Subcutaneous abdominal adipose tissue (tissue), 5 donors: ENCODE data around the gene VTCN1.

Experiments
- H3K27ac ChIP-seq: one replicate; pipeline ENCODE4 v1.7.0; 2013; ENCODE audit warnings: low read depth, mild to moderate bottlenecking, inconsistent platforms, low read length, moderate library complexity
- H3K27me3 ChIP-seq, 5 donors: one replicate each; pipeline ENCODE4 v1.7.0; 2013; ENCODE audit warnings: low read length in 5 of 5, inconsistent platforms in 1 of 5; ENCODE audit not compliant: control insufficient read depth in 5 of 5, insufficient read depth in 4 of 5
- H3K36me3 ChIP-seq, 5 donors: one replicate each; pipeline ENCODE4 v1.7.0; 2013; ENCODE audit warnings: low read length in 5 of 5; ENCODE audit not compliant: control insufficient read depth in 5 of 5, insufficient read depth in 5 of 5
- H3K4me1 ChIP-seq, 5 donors: one replicate each; pipeline ENCODE4 v1.7.0; 2013; ENCODE audit warnings: low read length in 5 of 5, mild to moderate bottlenecking in 3 of 5, moderate library complexity in 1 of 5; ENCODE audit not compliant: control insufficient read depth in 5 of 5, insufficient read depth in 5 of 5
- H3K4me3 ChIP-seq, 5 donors: one replicate each; pipeline ENCODE4 v1.7.0; 2013; ENCODE audit warnings: low read length in 5 of 5, low read depth in 1 of 5
- H3K9ac ChIP-seq, 5 donors: one replicate each; pipeline ENCODE4 v1.7.0; 2013; ENCODE audit warnings: low read length in 5 of 5, mild to moderate bottlenecking in 4 of 5, moderate library complexity in 3 of 5
- H3K9me3 ChIP-seq, 5 donors: one replicate each; pipeline ENCODE4 v1.7.0; 2013; ENCODE audit warnings: low read length in 5 of 5; ENCODE audit not compliant: control insufficient read depth in 5 of 5
- donor health status: healthy.
- donor health status: healthy.
- donor health status: healthy.
- donor health status: healthy.
- donor health status: healthy.

VTCN1 gene

GRCh38 chr1:117213046-117213445, 2.3 kb upstream of the VTCN1 start:
- H3K9me3 ChIP-seq = peaks cover 0 to 3% (median 0%) of the 10 kb centered on the region in 5 donors
- no peak overlapping the region for H3K9ac ChIP-seq
- no peaks in the 10 kb centered on the region for H3K4me1 ChIP-seq

DNA sequence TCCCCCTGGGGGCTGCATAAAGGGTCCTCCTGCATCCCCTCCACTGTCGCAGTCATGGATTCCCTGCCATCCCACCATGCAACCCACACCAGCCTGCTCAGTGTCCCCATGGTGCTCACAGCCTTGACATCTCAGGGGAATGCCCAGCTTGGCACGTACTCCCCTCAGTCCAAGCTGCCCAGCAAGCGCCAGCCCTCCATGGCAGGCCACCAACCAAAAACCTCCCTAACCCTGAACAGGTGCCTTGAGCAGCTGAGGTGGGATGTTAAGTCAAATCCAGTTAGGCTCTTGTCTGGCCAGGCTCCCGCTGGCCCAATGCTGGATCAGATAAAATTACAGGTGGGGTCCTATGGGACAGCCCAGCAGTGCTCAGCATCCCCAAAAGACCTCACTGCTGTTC, 341 bp downstream of the VTCN1 start:
- Histone ChIP-seq H3K4me1 (no peaks in the 10 kb centered on the region), H3K9ac (no peak overlapping the region), H3K27ac (no peak overlapping the region), H3K36me3 (no peaks in the 10 kb centered on the region), H3K9me3 (no peaks in the 10 kb centered on the region), H3K27me3 (peaks cover 0 to 10% (median 0%) of the 10 kb centered on the region in 5 donors), H3K4me3 (no peak overlapping the region)

More at GRCh38 chr1:117213046-117213445, 2.3 kb upstream of the VTCN1 start:
- peaks cover 0 to 10% (median 0%) of the 10 kb centered on the region in 5 donors for H3K27me3 ChIP-seq
- H3K4me3 ChIP-seq = no peak overlapping the region
- H3K27ac ChIP-seq = no peak overlapping the region
- no peaks in the 10 kb centered on the region for H3K36me3 ChIP-seq

- Histone ChIP-seq H3K27ac (no peak overlapping the region), H3K4me3 (no peak overlapping the region), H3K27me3 (peaks cover 0 to 10% (median 0%) of the 10 kb centered on the region in 5 donors), H3K9ac (no peak overlapping the region), H3K36me3 (no peaks in the 10 kb centered on the region), H3K9me3 (no peaks in the 10 kb centered on the region), H3K4me1 (no peaks in the 10 kb centered on the region)
Observed at GRCh38 chr1:117209094-117209493, 1.6 kb downstream of the VTCN1 start.

- no peak overlapping the region for H3K9ac ChIP-seq
- H3K36me3 ChIP-seq = no peaks in the 10 kb centered on the region
- H3K9me3 ChIP-seq = no peaks in the 10 kb centered on the region
- no peak overlapping the region for H3K27ac ChIP-seq
- H3K4me3 ChIP-seq = no peak overlapping the region
- peaks cover 0 to 10% (median 0%) of the 10 kb centered on the region in 5 donors for H3K27me3 ChIP-seq
- H3K4me1 ChIP-seq = no peaks in the 10 kb centered on the region
Observed at GRCh38 chr1:117208580-117208979, 2.1 kb downstream of the VTCN1 start.

DNA sequence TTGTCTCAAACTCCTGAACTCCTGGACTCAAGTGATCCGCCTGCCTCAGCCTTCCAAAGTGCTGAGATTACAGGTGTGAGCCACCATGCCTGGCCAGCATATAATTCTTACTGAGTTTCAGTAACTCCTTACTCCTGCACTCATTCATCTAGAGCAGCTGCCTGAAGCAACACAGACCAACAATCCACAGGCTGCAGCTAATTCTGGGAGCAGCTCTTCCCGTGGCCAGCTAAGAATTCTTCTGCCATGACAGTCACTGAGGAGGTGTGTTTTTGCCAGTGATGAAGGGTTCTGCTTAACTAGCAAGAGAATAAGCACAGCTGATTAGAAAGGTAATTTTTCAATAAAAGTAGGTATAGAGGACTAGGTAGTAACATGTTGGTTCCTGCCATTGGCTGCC, 5.4 kb downstream of the VTCN1 start:
- Histone ChIP-seq H3K4me3 (no peak overlapping the region), H3K9me3 (no peaks in the 10 kb centered on the region), H3K4me1 (no peaks in the 10 kb centered on the region), H3K27me3 (peaks cover 0 to 4% (median 0%) of the 10 kb centered on the region in 5 donors), H3K27ac (no peak overlapping the region), H3K9ac (no peak overlapping the region), H3K36me3 (no peaks in the 10 kb centered on the region)

DNA sequence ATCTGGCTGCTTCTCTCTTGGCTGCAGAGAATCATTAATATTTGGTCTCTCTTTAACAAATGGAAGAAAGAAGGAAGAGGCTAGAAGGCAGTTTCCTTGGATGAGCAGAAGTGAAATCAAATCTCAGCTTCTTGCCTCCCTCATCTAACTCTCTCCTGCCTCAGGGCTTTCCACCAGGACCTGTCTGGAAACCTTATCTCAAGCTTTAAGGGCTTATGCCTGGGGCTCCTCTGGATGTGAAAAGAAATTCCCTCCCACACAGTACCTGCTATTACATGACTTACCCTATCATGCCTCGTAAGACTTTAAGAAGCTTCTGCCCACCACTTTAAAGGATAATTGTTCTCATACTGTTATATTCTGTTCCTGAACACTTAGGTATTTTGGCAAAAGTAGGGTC, 8.9 kb downstream of the VTCN1 start:
- H3K36me3 ChIP-seq = no peaks in the 10 kb centered on the region
- H3K4me1 ChIP-seq = no peaks in the 10 kb centered on the region
- no peaks in the 10 kb centered on the region for H3K9me3 ChIP-seq
- H3K9ac ChIP-seq = no peak overlapping the region
- H3K27me3 ChIP-seq = peaks cover 0 to 3% (median 0%) of the 10 kb centered on the region in 5 donors
- no peak overlapping the region for H3K27ac ChIP-seq
- no peak overlapping the region for H3K4me3 ChIP-seq

DNA sequence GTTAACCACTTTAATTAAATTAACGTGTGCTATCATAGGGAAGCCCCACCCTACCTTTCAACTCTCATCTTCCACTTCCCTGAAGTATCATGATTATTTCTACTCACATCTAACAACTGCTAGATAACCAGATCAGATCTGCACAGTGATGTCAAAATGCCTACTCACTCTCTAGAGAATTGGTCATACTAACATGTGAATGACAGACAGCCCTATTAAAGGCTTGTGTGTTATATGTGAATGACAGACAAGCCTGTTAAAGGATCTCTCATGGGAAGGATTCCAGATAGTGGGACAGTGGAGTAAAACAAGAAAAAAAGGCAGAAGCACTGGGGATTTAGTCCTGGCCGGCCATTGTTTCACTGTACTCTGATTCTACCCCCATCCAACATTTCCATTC, 12.6 kb downstream of the VTCN1 start:
- Histone ChIP-seq H3K27ac (no peak overlapping the region), H3K36me3 (no peaks in the 10 kb centered on the region), H3K27me3 (no peaks in the 10 kb centered on the region), H3K9me3 (no peaks in the 10 kb centered on the region), H3K9ac (no peak overlapping the region), H3K4me1 (no peaks in the 10 kb centered on the region), H3K4me3 (no peak overlapping the region)

DNA sequence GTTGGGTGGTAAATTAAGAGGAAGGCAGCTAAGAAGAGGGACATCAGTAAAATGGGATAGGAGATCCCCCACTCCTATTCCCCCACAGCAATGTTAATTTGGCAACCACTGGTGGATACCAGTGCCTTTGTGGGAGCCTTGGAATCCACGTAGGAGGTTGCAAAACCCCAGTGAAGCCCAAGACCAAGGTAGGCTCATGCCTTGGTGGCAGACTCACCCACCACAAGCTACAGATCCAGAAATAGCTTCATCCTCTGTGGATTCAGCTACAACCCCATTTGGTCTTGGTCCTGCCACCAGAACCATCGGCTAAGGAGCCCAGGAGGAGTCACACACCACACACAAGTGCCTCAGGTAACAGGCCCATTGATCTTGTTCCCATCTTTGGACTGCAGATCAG, 21.0 kb downstream of the VTCN1 start:
- H3K9me3 ChIP-seq = peaks cover 0 to 5% (median 0%) of the 10 kb centered on the region in 5 donors
- H3K27me3 ChIP-seq = peaks cover 0 to 3% (median 0%) of the 10 kb centered on the region in 5 donors
- no peak overlapping the region for H3K4me3 ChIP-seq
- no peak overlapping the region for H3K9ac ChIP-seq
- no peaks in the 10 kb centered on the region for H3K4me1 ChIP-seq
- H3K36me3 ChIP-seq = no peaks in the 10 kb centered on the region
- no peak overlapping the region for H3K27ac ChIP-seq

DNA sequence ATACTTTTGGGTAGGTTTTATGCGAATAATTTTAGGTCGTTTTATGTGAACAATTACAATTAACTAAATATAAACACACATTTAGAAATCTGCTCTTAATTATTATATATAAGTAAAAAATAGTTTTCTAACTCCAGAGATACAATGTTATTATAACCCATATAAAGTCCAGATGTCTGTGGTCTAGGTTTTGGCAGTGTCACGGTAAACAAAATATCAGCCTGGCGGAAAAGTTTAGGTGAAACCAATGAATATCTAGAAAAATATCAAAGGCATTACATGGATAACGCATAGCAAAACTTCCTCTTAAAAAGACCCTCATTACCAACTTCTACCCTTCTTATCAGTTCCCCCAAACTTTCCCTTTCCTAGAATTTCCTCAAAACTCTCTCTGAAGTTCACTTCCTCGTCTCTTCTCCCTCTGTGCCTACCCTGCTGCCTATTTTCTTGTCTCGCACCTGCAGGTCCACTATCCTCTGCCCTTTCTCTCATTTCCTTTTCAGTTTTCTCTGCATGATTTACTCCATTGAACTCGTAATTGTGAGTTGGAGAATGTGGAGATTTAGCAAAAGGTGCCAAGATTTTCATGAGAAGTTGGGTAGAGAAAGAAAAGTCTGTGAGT, 21.8 kb downstream of the VTCN1 start:
- Histone ChIP-seq H3K27ac (no peak overlapping the region), H3K9ac (no peak overlapping the region), H3K4me3 (no peak overlapping the region), H3K27me3 (peaks cover 0 to 3% (median 0%) of the 10 kb centered on the region in 5 donors), H3K36me3 (no peaks in the 10 kb centered on the region), H3K4me1 (no peaks in the 10 kb centered on the region), H3K9me3 (peaks cover 0 to 5% (median 0%) of the 10 kb centered on the region in 5 donors)

DNA sequence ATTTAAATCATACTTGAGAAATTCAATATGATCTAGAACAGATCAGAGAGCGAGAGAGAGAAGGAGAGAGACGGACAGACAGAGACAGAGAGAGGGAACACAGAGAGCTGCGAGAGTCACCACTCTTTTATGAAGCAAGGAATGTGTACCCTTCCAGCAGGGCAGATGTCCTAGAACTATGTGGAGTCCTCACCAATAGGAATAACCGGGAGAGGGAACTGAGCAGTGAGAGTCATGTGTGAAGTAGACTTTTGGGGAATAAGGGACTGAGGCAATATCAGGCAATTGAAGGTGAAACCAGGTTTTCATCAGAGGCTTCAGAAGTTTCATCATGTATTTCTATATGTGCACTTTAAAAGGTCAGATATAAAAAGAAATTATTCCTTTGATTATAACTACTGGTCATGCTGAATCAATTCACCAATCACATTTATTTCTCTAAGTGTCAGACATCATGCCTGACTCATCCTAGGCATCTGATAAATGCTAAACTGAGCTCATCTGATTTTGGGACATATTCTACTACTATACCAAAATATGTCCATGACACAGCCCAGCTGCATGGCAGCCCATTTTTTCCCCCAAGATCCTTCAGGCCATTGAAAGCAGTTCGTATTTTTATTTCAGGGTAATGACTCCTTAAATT, 22.4 kb downstream of the VTCN1 start:
- H3K27ac ChIP-seq = no peak overlapping the region
- no peak overlapping the region for H3K9ac ChIP-seq
- peaks cover 0 to 3% (median 0%) of the 10 kb centered on the region in 5 donors for H3K27me3 ChIP-seq
- peaks cover 0 to 5% (median 0%) of the 10 kb centered on the region in 5 donors for H3K9me3 ChIP-seq
- no peaks in the 10 kb centered on the region for H3K4me1 ChIP-seq
- H3K36me3 ChIP-seq = no peaks in the 10 kb centered on the region
- no peak overlapping the region for H3K4me3 ChIP-seq
